CD4-positive, alpha-beta T cell (primary cell): Measurements from ENCODE around the gene SYCP2L. TPM values are rescaled to one million over a fixed set of nuclear protein-coding genes. Genes with fewer than 3 reads are reported as not detected.
"Not testable (repeated sequence)": the region's sequence is repeated elsewhere in the genome, so short reads cannot be mapped to it uniquely, and the experiment has no call there.

ENCODE experiments used
- ATAC-seq: fragments of 200-7000 bp; cut with Tn5 transposase; one replicate; pipeline ENCODE4 v1.10.0; 2022; ENCODE audit warnings: mild to moderate bottlenecking; ENCODE audit not compliant: poor library complexity
- CTCF ChIA-PET: fragments of 350-600 bp; sonication (Branson Sonifier 250); formaldehyde crosslinking; loops from one replicate; lab custom pipeline; 2021; ENCODE audit warnings: antibody characterized with exemption, inconsistent platforms; lab: Charles Lee
- POLR2A ChIA-PET: fragments of 350-600 bp; sonication (Branson Sonifier 250); formaldehyde crosslinking; loops from one replicate; lab custom pipeline; 2021; ENCODE audit warnings: antibody characterized with exemption, inconsistent platforms; lab: Charles Lee
- DNase-seq, 14 experiments: peaks; one replicate each; pipeline ENCODE4 v3.0.0-alpha.2; 2013 to 2020; ENCODE audit warnings: mixed read lengths in 2 of 14
- H3K27ac ChIP-seq, 2 donors: one replicate each; pipeline versions ENCODE4 v1.5.1 to v1.7.0; 2013; ENCODE audit warnings: low read length in 2 of 2, low read depth in 1 of 2, mild to moderate bottlenecking in 1 of 2
- H3K27me3 ChIP-seq, 2 experiments: 1 replicate in 1 of 2; 2 replicates in 1 of 2; pipeline versions ENCODE4 v1.6.1 to v1.7.0; 2013; ENCODE audit warnings: low read length in 2 of 2, control low read depth in 1 of 2, mild to moderate bottlenecking in 1 of 2, moderate library complexity in 1 of 2; ENCODE audit not compliant: insufficient read depth in 2 of 2, control insufficient read depth in 1 of 2
- H3K36me3 ChIP-seq: one replicate; pipeline ENCODE4 v1.6.1; 2013; ENCODE audit warnings: low read length, control low read depth; ENCODE audit not compliant: insufficient read depth
- H3K4me1 ChIP-seq: one replicate; pipeline ENCODE4 v1.6.1; 2013; ENCODE audit warnings: low read length, control low read depth; ENCODE audit not compliant: insufficient read depth
- H3K4me3 ChIP-seq: one replicate; pipeline ENCODE4 v1.5.1; 2013; ENCODE audit warnings: mild to moderate bottlenecking, low read length, moderate library complexity
- H3K9me3 ChIP-seq, 2 experiments: 1 replicate in 1 of 2; 2 replicates in 1 of 2; pipeline versions ENCODE4 v1.6.1 to v1.7.0; 2013; ENCODE audit warnings: low read length in 2 of 2, mild to moderate bottlenecking in 2 of 2, control low read depth in 1 of 2, moderate library complexity in 1 of 2; ENCODE audit not compliant: control insufficient read depth in 1 of 2, insufficient read depth in 1 of 2
- H3K27ac Mint-ChIP-seq: one replicate; pipeline ENCODE4 v1.8.0; 2020; ENCODE audit warnings: mixed read lengths
- H3K27me3 Mint-ChIP-seq: one replicate; pipeline ENCODE4 v1.8.0; 2021; ENCODE audit warnings: mixed read lengths
- H3K36me3 Mint-ChIP-seq: one replicate; pipeline ENCODE4 v1.8.0; 2021; ENCODE audit warnings: low read depth, mixed read lengths
- H3K4me1 Mint-ChIP-seq: one replicate; pipeline ENCODE4 v1.8.0; 2021; ENCODE audit warnings: low read depth, mixed read lengths
- H3K4me3 Mint-ChIP-seq: one replicate; pipeline ENCODE4 v1.8.0; 2020; ENCODE audit warnings: mild to moderate bottlenecking, mixed read lengths
- H3K9me3 Mint-ChIP-seq: one replicate; pipeline ENCODE4 v1.8.0; 2020; ENCODE audit warnings: mixed read lengths
- intact Hi-C, 2 experiments: fragments of 100-400 bp; cut with DNase I in 1 of 2; cut with micrococcal nuclease in 1 of 2; formaldehyde crosslinking; loops; one replicate each; pipeline versions ENCODE4 v1.15.1 to v1.9.0; 2023 to 2025; cut with DNase I, micrococcal nuclease
- total RNA-seq, 174 experiments: library from RNA in 2 of 174; stranded (reverse) in 2 of 174; gene quantifications; one replicate each; pipeline ENCODE4 v1.2.3 and lab custom pipeline; 2021 to 2026
- TF ChIP-seq, protein P1 (sequence below): fragments of 200-600 bp; IDR thresholded peaks from one replicate; pipeline ENCODE4 v1.8.0; 2022; ENCODE audit warnings: antibody characterized with exemption, mild to moderate bottlenecking

The SYCP2L gene
- total RNA-seq, 2 experiments from 2014 or later = 0.36 TPM; not detected in 1

DNA sequence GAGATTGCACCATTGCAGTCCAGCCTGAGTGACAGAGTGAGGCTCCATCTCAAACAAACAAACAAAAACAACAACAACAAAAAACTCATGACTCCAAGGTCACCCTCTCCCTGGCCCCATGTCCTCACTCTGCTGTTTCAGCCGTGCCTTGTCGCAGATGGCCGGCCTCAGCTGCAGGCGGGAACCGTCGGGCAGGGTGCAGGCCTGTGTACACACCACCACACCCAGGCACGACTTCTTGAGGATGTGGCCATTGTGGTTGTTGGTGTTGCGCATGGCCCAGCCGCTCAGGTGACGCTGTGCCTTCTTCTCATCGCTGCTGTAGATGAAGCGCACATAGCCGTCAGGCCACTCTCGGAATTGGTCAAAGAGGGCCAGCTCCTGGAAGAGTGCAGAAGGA lies 9.8 kb upstream of the SYCP2L start:
- Histone ChIP-seq H3K36me3 (no peaks in the 10 kb centered on the region), H3K4me1 (peaks cover 4% of the 10 kb centered on the region), H3K9me3 (peaks cover 0 to 11% of the 10 kb centered on the region in 2 experiments), H3K27ac (no peak overlapping the region), H3K4me3 (no peak overlapping the region), H3K27me3 (peaks cover 29 to 34% of the 10 kb centered on the region in 2 experiments)
- H3K4me1 Mint-ChIP-seq = no peaks in the 10 kb centered on the region
- intact Hi-C loops = no loop called here
- peaks cover 56% of the 10 kb centered on the region for H3K27me3 Mint-ChIP-seq
- TF ChIP-seq, protein P1, sequence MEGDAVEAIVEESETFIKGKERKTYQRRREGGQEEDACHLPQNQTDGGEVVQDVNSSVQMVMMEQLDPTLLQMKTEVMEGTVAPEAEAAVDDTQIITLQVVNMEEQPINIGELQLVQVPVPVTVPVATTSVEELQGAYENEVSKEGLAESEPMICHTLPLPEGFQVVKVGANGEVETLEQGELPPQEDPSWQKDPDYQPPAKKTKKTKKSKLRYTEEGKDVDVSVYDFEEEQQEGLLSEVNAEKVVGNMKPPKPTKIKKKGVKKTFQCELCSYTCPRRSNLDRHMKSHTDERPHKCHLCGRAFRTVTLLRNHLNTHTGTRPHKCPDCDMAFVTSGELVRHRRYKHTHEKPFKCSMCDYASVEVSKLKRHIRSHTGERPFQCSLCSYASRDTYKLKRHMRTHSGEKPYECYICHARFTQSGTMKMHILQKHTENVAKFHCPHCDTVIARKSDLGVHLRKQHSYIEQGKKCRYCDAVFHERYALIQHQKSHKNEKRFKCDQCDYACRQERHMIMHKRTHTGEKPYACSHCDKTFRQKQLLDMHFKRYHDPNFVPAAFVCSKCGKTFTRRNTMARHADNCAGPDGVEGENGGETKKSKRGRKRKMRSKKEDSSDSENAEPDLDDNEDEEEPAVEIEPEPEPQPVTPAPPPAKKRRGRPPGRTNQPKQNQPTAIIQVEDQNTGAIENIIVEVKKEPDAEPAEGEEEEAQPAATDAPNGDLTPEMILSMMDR = no peak
- no peaks in the 10 kb centered on the region for H3K36me3 Mint-ChIP-seq
- ChIA-PET CTCF (no interaction called here), POLR2A (no interaction called here)
- DNase-seq (no peak), ATAC-seq (no peak)
- no peaks in the 10 kb centered on the region for H3K9me3 Mint-ChIP-seq
- no peak overlapping the region for H3K27ac Mint-ChIP-seq
- no peak overlapping the region for H3K4me3 Mint-ChIP-seq

DNA sequence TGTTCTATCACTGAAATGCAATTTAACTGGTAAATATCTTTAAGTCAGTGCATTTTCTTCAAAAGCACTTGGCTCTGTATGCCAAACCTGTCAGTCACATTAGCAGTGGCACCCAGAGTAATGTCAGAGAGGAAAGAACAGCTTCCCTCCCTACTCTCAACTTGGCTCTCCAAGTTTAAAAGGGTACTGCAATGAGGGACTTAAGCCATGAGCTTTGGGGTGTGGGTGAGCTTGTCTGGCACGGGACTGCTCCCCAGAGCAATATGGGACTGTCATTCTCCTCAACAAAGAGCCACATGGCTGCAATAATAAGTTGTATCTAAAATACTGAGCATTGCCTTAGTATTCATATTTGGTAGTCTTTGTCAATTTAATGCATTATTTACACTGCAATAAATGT lies 9.0 kb upstream of the SYCP2L start:
- peaks cover 4% of the 10 kb centered on the region for H3K4me1 ChIP-seq
- peaks cover 0 to 20% of the 10 kb centered on the region in 2 experiments for H3K9me3 ChIP-seq
- H3K36me3 Mint-ChIP-seq = no peaks in the 10 kb centered on the region
- TF ChIP-seq, protein P1 = no peak
- no peak overlapping the region for H3K4me3 Mint-ChIP-seq
- intact Hi-C loops = no loop called here
- no peak overlapping the region for H3K27ac Mint-ChIP-seq
- peaks cover 64% of the 10 kb centered on the region for H3K27me3 Mint-ChIP-seq
- peaks cover 37 to 42% of the 10 kb centered on the region in 2 experiments for H3K27me3 ChIP-seq
- no peaks in the 10 kb centered on the region for H3K9me3 Mint-ChIP-seq
- no peak for ATAC-seq
- no peaks in the 10 kb centered on the region for H3K4me1 Mint-ChIP-seq
- no peak for DNase-seq
- POLR2A ChIA-PET = no interaction called here
- CTCF ChIA-PET = no interaction called here
- H3K36me3 ChIP-seq = no peaks in the 10 kb centered on the region
- no peak overlapping the region for H3K27ac ChIP-seq
- no peak overlapping the region for H3K4me3 ChIP-seq

DNA sequence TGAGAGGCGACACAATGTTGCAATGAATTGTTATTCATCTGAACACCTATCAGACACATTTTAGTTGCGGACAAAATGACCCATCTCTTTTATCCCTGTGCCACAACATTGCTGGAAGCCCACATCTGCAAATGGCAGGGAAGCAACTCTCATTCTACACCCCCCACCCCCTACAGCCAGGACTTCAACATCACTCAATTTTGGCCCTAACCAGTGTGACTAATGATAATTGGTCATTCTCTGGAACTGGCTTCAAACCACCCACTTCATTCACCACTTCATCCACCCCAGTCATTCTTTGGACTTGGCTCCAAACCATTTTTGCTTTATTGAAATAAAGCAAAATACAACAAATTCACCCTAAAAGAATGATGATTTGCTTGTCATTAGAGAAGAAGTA lies 6.5 kb upstream of the SYCP2L start:
- Histone ChIP-seq H3K27ac (no peak overlapping the region), H3K4me1 (peaks cover 4% of the 10 kb centered on the region), H3K9me3 (peaks cover 0 to 33% of the 10 kb centered on the region in 2 experiments), H3K27me3 (peaks cover 44 to 57% of the 10 kb centered on the region in 2 experiments), H3K4me3 (no peak overlapping the region), H3K36me3 (no peaks in the 10 kb centered on the region)
- Mint-ChIP-seq H3K9me3 (no peaks in the 10 kb centered on the region), H3K4me1 (no peaks in the 10 kb centered on the region), H3K4me3 (no peak overlapping the region), H3K27ac (no peak overlapping the region), H3K27me3 (peaks cover 70% of the 10 kb centered on the region), H3K36me3 (no peaks in the 10 kb centered on the region)
- intact Hi-C loops = no loop called here
- DNase-seq (no peak), ATAC-seq (no peak)
- ChIA-PET CTCF (no interaction called here), POLR2A (no interaction called here)
- TF ChIP-seq, protein P1 = no peak

DNA sequence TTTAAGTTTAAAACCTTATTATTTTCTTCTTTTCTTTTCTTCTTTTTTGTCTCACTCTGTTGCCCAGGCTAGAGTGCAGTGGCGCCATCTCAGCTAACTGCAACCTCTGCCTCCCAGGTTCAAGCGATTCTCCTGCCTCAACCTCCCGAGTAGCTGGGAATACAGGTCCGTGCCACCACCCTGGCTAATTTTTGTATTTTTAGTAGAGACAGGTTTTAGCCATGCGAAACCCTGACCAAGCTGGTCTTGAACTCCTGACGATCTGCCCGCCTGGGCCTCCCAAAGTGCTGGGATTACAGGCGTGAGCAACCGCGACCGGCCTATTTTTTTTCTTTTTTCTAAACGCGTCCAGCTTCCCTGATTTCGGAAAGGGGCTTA lies 4.6 kb upstream of the SYCP2L start:
- H3K27ac Mint-ChIP-seq, ATAC-seq, H3K9me3 Mint-ChIP-seq, H3K36me3 Mint-ChIP-seq, CTCF ChIA-PET, intact Hi-C loops, H3K4me3 Mint-ChIP-seq, H3K27ac ChIP-seq, H3K4me1 Mint-ChIP-seq, DNase-seq, H3K4me3 ChIP-seq, H3K36me3 ChIP-seq, POLR2A ChIA-PET: not testable (repeated sequence)
- peaks cover 0 to 40% of the 10 kb centered on the region in 2 experiments for H3K9me3 ChIP-seq
- H3K27me3 ChIP-seq = peaks cover 53 to 70% of the 10 kb centered on the region in 2 experiments
- H3K4me1 ChIP-seq = peaks cover 11% of the 10 kb centered on the region
- H3K27me3 Mint-ChIP-seq = peaks cover 88% of the 10 kb centered on the region
